ENCODE results near the gene PALMD. TPM values are rescaled to one million over a fixed set of nuclear protein-coding genes. Genes with fewer than 3 reads are reported as not detected.
A peak's percentile ranks its signal among the peaks of the same experiment; 100 is the strongest.

PALMD gene
- polyA plus RNA-seq, 2 of the 4 experiments (the other 2 are of a cell fraction), result 0.92 to 3.1 TPM

- ChIA-PET POLR2A (no interaction called here), CTCF (interaction anchor here (1.2 to 1.3 kb wide), 2 partner anchors 14 to 18 kb away, joined by 3 to 7 read pairs; no protein-coding TSS in a partner anchor)
- TF ChIP-seq, protein P1, sequence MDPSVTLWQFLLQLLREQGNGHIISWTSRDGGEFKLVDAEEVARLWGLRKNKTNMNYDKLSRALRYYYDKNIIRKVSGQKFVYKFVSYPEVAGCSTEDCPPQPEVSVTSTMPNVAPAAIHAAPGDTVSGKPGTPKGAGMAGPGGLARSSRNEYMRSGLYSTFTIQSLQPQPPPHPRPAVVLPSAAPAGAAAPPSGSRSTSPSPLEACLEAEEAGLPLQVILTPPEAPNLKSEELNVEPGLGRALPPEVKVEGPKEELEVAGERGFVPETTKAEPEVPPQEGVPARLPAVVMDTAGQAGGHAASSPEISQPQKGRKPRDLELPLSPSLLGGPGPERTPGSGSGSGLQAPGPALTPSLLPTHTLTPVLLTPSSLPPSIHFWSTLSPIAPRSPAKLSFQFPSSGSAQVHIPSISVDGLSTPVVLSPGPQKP (IDR thresholded peaks at IDR 0.05; ENCODE audit: low read depth, low read length), result no peak
- no peak for TF ChIP-seq RARB (CRISPR knock-in tag; IDR thresholded peaks at IDR 0.05)
- Histone ChIP-seq H3K4me2 (no peak overlapping the region), H3K27ac (no peak overlapping the region), H3K4me3 (no peak overlapping the region), H3K9me3 (0 out of 3 replicates have a peak, but pooled peaks cover 3% of the 10 kb centered on the region), H3K4me1 (no peaks in the 10 kb centered on the region)
- no peak for FAIRE-seq
- DNase-seq (ENCODE audit: low read depth in 1 of 2, low spot score in 1 of 2), result no peak
- ATAC-seq, result no peak
Measured at GRCh38 chr1:99705385-99705784, 59.5 kb downstream of the PALMD start.

DNA sequence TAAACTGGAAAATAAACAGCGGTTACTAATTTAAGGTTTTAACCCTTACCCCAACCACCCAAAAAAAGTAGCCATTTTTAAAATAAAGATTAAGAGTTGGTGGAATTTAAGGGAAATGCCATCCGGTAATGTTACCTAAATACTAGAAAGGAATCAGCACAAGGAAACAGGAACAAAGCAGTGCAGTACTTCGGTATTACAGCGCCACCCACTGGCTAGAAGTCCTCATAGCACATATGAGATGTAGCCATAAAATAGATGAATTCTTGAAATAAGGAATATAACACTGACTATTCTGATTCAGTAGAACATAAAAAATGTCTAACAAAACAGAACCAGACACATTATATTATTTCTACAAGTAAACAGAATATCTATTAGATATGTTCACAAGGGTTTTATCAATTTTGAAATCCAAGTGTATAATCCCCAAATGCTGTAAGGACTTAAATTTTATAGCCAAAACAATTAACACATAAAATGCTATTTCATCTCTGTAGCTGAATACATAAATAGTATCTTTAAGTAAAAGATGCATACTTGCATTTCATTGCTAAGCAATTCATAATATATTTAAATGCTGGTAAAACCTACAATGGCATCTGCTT is 61.7 kb downstream of the PALMD start:
- ATAC-seq (peak; percentile 56 to 78; a peak in 3 of 6 replicates), FAIRE-seq (no peak), DNase-seq (ENCODE audit: low read depth in 1 of 2, low spot score in 1 of 2) (peak; percentile 21 to 51)
- Histone ChIP-seq H3K4me2 (no peak overlapping the region), H3K4me3 (no peak overlapping the region), H3K9me3 (no peaks in the 10 kb centered on the region), H3K4me1 (no peaks in the 10 kb centered on the region), H3K27ac (no peak overlapping the region)
- 19% methylated on average over 4 of the region's 4 CpGs for WGBS (ENCODE audit: missing lambda C conversion rate)
- no peak for TF ChIP-seq ZFP36 (IDR thresholded peaks at IDR 0.05; ENCODE audit: borderline replicate concordance, partially characterized antibody)
- TF ChIP-seq RAD21 (conservative IDR thresholded peaks at IDR 0.05 in 1 of 2, IDR thresholded peaks at IDR 0.05 in 1 of 2), result peak; percentile 85 to 89
- TF ChIP-seq, protein P2, sequence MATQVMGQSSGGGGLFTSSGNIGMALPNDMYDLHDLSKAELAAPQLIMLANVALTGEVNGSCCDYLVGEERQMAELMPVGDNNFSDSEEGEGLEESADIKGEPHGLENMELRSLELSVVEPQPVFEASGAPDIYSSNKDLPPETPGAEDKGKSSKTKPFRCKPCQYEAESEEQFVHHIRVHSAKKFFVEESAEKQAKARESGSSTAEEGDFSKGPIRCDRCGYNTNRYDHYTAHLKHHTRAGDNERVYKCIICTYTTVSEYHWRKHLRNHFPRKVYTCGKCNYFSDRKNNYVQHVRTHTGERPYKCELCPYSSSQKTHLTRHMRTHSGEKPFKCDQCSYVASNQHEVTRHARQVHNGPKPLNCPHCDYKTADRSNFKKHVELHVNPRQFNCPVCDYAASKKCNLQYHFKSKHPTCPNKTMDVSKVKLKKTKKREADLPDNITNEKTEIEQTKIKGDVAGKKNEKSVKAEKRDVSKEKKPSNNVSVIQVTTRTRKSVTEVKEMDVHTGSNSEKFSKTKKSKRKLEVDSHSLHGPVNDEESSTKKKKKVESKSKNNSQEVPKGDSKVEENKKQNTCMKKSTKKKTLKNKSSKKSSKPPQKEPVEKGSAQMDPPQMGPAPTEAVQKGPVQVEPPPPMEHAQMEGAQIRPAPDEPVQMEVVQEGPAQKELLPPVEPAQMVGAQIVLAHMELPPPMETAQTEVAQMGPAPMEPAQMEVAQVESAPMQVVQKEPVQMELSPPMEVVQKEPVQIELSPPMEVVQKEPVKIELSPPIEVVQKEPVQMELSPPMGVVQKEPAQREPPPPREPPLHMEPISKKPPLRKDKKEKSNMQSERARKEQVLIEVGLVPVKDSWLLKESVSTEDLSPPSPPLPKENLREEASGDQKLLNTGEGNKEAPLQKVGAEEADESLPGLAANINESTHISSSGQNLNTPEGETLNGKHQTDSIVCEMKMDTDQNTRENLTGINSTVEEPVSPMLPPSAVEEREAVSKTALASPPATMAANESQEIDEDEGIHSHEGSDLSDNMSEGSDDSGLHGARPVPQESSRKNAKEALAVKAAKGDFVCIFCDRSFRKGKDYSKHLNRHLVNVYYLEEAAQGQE (IDR thresholded peaks at IDR 0.05), result no peak
- TF ChIP-seq CHD4 (IDR thresholded peaks at IDR 0.05; ENCODE audit: borderline replicate concordance), result no peak
- TF ChIP-seq SMC3 (IDR thresholded peaks at IDR 0.05), result peak; percentile 77
- no peak for TF ChIP-seq NFE2L2 (conservative IDR thresholded peaks at IDR 0.05; ENCODE audit: low read length)
- TF ChIP-seq, protein P3, sequence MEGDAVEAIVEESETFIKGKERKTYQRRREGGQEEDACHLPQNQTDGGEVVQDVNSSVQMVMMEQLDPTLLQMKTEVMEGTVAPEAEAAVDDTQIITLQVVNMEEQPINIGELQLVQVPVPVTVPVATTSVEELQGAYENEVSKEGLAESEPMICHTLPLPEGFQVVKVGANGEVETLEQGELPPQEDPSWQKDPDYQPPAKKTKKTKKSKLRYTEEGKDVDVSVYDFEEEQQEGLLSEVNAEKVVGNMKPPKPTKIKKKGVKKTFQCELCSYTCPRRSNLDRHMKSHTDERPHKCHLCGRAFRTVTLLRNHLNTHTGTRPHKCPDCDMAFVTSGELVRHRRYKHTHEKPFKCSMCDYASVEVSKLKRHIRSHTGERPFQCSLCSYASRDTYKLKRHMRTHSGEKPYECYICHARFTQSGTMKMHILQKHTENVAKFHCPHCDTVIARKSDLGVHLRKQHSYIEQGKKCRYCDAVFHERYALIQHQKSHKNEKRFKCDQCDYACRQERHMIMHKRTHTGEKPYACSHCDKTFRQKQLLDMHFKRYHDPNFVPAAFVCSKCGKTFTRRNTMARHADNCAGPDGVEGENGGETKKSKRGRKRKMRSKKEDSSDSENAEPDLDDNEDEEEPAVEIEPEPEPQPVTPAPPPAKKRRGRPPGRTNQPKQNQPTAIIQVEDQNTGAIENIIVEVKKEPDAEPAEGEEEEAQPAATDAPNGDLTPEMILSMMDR (IDR thresholded peaks at IDR 0.05), result peak; percentile 83
- TF ChIP-seq CHD2 (IDR thresholded peaks at IDR 0.05; ENCODE audit: low read length, partially characterized antibody), result no peak
- no peak for TF ChIP-seq GATA3 (IDR thresholded peaks at IDR 0.05; ENCODE audit: borderline replicate concordance)
- TF ChIP-seq CBX8 (IDR thresholded peaks at IDR 0.05), result no peak
- no peak for TF ChIP-seq RCOR1 (IDR thresholded peaks at IDR 0.05; ENCODE audit: low read depth, low read length)
- TF ChIP-seq, protein P4, sequence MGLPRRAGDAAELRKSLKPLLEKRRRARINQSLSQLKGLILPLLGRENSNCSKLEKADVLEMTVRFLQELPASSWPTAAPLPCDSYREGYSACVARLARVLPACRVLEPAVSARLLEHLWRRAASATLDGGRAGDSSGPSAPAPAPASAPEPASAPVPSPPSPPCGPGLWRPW (IDR thresholded peaks at IDR 0.05), result no peak
- no peak for TF ChIP-seq KDM5A (IDR thresholded peaks at IDR 0.05)
- no peak for TF ChIP-seq HOXB13 (CRISPR knock-in tag; IDR thresholded peaks at IDR 0.05; ENCODE audit: low read depth)
- TF ChIP-seq EHMT2 (IDR thresholded peaks at IDR 0.05; ENCODE audit: low read depth), result no peak
- ChIA-PET CTCF (interaction anchor here (0.6 to 1.3 kb wide), 7 partner anchors 10 to 954 kb away, joined by 3 to 4 read pairs (median 3); no protein-coding TSS in a partner anchor), POLR2A (no interaction called here)

Data from A549 (cell line).